Panc1 (cell line): Measurements from ENCODE around the gene CCBE1. TPM values are rescaled to one million over a fixed set of nuclear protein-coding genes. Genes with fewer than 3 reads are reported as not detected.

Experiments used
- ATAC-seq: fragments of 200-7000 bp; cut with Tn5 transposase; 2 replicates; pipeline ENCODE4 v1.9.1; 2020; ENCODE audit warnings: mild to moderate bottlenecking, moderate library complexity
- BruUV-seq: library from RNA; stranded (reverse); fragments of 400-500 nt; replicated peaks from 2 replicates; lab custom pipeline; 2021; lab: Mats Ljungman, UMichigan
- CTCF ChIA-PET: fragments of 300-600 bp; sonication (Branson Sonifier 250); formaldehyde crosslinking; loops from one replicate; lab custom pipeline; 2022; ENCODE audit warnings: antibody characterized with exemption; lab: Charles Lee
- POLR2A ChIA-PET: fragments of 300-600 bp; sonication (Branson Sonifier 250); formaldehyde crosslinking; loops from one replicate; lab custom pipeline; 2022; ENCODE audit warnings: antibody characterized with exemption; lab: Charles Lee
- DNase-seq: peaks from one replicate; pipeline ENCODE4 v3.0.0-alpha.2; 2010; ENCODE audit warnings: low read depth, low spot score
- H3K27ac ChIP-seq: 2 replicates; pipeline ENCODE4 v1.5.1; 2011; ENCODE audit warnings: mild to moderate bottlenecking, low read length, inconsistent platforms
- H3K27me3 ChIP-seq: fragments of 200-500 bp; sonication (Bioruptor generic); 2 replicates; pipeline ENCODE4 v1.6.0; 2014; ENCODE audit warnings: low read length, inconsistent platforms; ENCODE audit not compliant: control insufficient read depth, insufficient read depth
- H3K36me3 ChIP-seq: fragments of 200-500 bp; sonication (Bioruptor generic); 2 replicates; pipeline ENCODE4 v1.5.1; 2014; ENCODE audit warnings: inconsistent platforms, mild to moderate bottlenecking, low read length, moderate library complexity; ENCODE audit not compliant: control insufficient read depth, insufficient read depth
- H3K4me1 ChIP-seq: 2 replicates; pipeline ENCODE4 v1.5.1; 2011; ENCODE audit warnings: inconsistent platforms, mild to moderate bottlenecking, low read length, moderate library complexity; ENCODE audit not compliant: control insufficient read depth, insufficient read depth
- H3K4me3 ChIP-seq, 2 experiments: 2 replicates each; pipeline ENCODE4 v1.5.1; 2011 to 2012; ENCODE audit warnings: low read depth in 2 of 2, low read length in 2 of 2, mild to moderate bottlenecking in 2 of 2, inconsistent platforms in 1 of 2, moderate library complexity in 1 of 2
- H3K9me3 ChIP-seq: fragments of 200-500 bp; sonication (Bioruptor generic); 2 replicates; pipeline ENCODE4 v1.5.1; 2014; ENCODE audit warnings: low read depth, mild to moderate bottlenecking, inconsistent platforms, low read length, moderate library complexity; ENCODE audit not compliant: control insufficient read depth, insufficient read depth
- POLR2AphosphoS5 ChIP-seq: IDR thresholded peaks from 2 replicates; pipeline ENCODE4 v1.6.1; 2012; ENCODE audit warnings: mild to moderate bottlenecking, low read depth, low read length, moderate library complexity
- SIN3A ChIP-seq: IDR thresholded peaks from 2 replicates; pipeline ENCODE4 v1.6.1; 2012; ENCODE audit warnings: low read depth, mild to moderate bottlenecking, low read length, moderate library complexity, borderline replicate concordance; ENCODE audit not compliant: insufficient read depth
- TCF7L2 ChIP-seq: IDR thresholded peaks from 2 replicates; pipeline ENCODE4 v1.6.1; 2011; ENCODE audit warnings: mild to moderate bottlenecking, low read depth, low read length, inconsistent platforms
- in situ Hi-C: cut with HindIII; loops from 2 replicates; pipeline ENCODE4 v1.10.0; 2016; ENCODE audit warnings: low sequenced_read_pairs, low pct_unique_long_range_greater_than_20kb
- intact Hi-C: fragments of 100-400 bp; cut with micrococcal nuclease; formaldehyde crosslinking; loops from one replicate; pipeline ENCODE4 v1.10.0; 2022; ENCODE audit not compliant: unreplicated experiment
- total RNA-seq: library from RNA; stranded (reverse); gene quantifications from one replicate; pipeline ENCODE4 v1.2.1, GENCODE V29; 2021; ENCODE audit not compliant: unreplicated experiment
- TF ChIP-seq, protein P1 (sequence below): fragments of 450-650 bp; IDR thresholded peaks from 2 replicates; pipeline ENCODE4 v1.5.1; 2017; ENCODE audit warnings: mild to moderate bottlenecking
- TF ChIP-seq, protein P2 (sequence below), 2 experiments: IDR thresholded peaks; 2 replicates each; pipeline ENCODE4 v1.6.1; 2011 to 2012; ENCODE audit warnings: low read depth in 2 of 2, control low read depth in 1 of 2, low read length in 1 of 2, mild to moderate bottlenecking in 1 of 2, moderate library complexity in 1 of 2; ENCODE audit not compliant: insufficient read depth in 1 of 2

CCBE1 gene
- total RNA-seq, 1 experiment from 2014 or later: 0.13 TPM

DNA sequence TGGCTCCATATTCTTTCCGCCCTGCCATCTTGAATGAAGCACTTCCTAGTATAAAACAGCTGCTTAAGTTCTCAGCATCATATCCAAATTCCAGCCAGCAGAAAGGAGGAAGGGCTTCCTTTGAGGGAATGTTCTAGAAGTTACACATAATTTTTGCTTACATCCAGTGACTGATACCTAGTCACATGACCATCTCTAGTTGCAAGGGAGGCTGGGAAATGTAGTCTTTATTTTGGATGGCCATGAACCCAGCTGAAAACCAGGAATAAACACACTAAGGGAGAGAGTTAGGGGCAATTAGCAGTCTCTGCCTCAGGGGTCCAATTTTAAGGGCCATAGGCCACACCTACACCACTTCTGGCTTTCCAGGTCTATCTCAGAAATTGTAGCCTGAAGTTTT, 280.4 kb downstream of the CCBE1 start:
- Histone ChIP-seq H3K27ac (no peak overlapping the region), H3K27me3 (no peaks in the 10 kb centered on the region; the same call in 1 of the 2 replicates), H3K4me3 (no peak overlapping the region), H3K36me3 (no peaks in the 10 kb centered on the region), H3K9me3 (no peaks in the 10 kb centered on the region), H3K4me1 (no peaks in the 10 kb centered on the region)
- in situ Hi-C loops (no loop called here), intact Hi-C loops (no loop called here)
- POLR2A ChIA-PET: no interaction called here
- no peak for ATAC-seq
- DNase-seq: no peak
- no TSS peak for BruUV-seq
- CTCF ChIA-PET: no interaction called here
- TF ChIP-seq, protein P1, sequence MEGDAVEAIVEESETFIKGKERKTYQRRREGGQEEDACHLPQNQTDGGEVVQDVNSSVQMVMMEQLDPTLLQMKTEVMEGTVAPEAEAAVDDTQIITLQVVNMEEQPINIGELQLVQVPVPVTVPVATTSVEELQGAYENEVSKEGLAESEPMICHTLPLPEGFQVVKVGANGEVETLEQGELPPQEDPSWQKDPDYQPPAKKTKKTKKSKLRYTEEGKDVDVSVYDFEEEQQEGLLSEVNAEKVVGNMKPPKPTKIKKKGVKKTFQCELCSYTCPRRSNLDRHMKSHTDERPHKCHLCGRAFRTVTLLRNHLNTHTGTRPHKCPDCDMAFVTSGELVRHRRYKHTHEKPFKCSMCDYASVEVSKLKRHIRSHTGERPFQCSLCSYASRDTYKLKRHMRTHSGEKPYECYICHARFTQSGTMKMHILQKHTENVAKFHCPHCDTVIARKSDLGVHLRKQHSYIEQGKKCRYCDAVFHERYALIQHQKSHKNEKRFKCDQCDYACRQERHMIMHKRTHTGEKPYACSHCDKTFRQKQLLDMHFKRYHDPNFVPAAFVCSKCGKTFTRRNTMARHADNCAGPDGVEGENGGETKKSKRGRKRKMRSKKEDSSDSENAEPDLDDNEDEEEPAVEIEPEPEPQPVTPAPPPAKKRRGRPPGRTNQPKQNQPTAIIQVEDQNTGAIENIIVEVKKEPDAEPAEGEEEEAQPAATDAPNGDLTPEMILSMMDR: no peak

DNA sequence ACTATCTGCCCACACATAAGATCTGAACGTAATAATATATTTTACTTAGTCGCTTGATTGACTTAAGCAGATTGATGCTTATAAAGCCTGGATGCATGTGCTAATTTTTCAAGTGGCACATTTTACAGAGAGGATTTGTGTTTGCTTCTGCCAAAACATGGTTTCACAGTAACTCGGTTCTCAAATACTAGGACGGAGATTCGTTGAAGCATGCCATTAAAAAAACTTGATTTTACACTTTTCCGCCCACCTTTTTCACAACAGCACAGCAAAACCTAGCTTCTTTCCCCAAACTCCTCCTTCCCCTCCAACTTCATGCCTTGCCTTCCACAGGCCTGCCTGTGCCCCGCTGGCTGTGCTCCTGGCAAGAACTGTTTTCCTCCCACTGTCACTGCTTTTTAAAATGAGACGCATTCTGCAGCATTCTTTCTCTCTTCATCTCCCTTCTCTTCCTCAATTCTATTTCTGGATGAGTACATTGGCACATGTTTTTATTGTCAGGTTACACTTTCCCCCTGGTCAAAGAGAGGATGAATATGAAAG, 283.0 kb downstream of the CCBE1 start:
- in situ Hi-C loops: no loop called here
- no peak for DNase-seq

More for the DNA sequence above, 283.0 kb downstream of the CCBE1 start:
- TF ChIP-seq SIN3A (no peak), POLR2AphosphoS5 (no peak), TCF7L2 (no peak)
- TF ChIP-seq, protein P2, sequence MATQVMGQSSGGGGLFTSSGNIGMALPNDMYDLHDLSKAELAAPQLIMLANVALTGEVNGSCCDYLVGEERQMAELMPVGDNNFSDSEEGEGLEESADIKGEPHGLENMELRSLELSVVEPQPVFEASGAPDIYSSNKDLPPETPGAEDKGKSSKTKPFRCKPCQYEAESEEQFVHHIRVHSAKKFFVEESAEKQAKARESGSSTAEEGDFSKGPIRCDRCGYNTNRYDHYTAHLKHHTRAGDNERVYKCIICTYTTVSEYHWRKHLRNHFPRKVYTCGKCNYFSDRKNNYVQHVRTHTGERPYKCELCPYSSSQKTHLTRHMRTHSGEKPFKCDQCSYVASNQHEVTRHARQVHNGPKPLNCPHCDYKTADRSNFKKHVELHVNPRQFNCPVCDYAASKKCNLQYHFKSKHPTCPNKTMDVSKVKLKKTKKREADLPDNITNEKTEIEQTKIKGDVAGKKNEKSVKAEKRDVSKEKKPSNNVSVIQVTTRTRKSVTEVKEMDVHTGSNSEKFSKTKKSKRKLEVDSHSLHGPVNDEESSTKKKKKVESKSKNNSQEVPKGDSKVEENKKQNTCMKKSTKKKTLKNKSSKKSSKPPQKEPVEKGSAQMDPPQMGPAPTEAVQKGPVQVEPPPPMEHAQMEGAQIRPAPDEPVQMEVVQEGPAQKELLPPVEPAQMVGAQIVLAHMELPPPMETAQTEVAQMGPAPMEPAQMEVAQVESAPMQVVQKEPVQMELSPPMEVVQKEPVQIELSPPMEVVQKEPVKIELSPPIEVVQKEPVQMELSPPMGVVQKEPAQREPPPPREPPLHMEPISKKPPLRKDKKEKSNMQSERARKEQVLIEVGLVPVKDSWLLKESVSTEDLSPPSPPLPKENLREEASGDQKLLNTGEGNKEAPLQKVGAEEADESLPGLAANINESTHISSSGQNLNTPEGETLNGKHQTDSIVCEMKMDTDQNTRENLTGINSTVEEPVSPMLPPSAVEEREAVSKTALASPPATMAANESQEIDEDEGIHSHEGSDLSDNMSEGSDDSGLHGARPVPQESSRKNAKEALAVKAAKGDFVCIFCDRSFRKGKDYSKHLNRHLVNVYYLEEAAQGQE (IDR thresholded peaks at IDR 0.05; ENCODE audit: insufficient read depth in 1 of 2, low read depth in 2 of 2, low read length in 1 of 2): no peak
- TF ChIP-seq, protein P1: no peak
- ATAC-seq: no peak
- ChIA-PET CTCF (no interaction called here), POLR2A (no interaction called here)
- BruUV-seq: no TSS peak
- Histone ChIP-seq H3K27ac (no peak overlapping the region), H3K36me3 (no peaks in the 10 kb centered on the region), H3K4me1 (no peaks in the 10 kb centered on the region), H3K9me3 (no peaks in the 10 kb centered on the region), H3K27me3 (no peaks in the 10 kb centered on the region), H3K4me3 (no peak overlapping the region)
- intact Hi-C loops: no loop called here
